Esophagus squamous epithelium (tissue), 5 donors: ENCODE results near the gene ATXN2. TPM values are rescaled to one million over a fixed set of nuclear protein-coding genes. Genes with fewer than 3 reads are reported as not detected.
A peak's percentile ranks its signal among the peaks of the same experiment; 100 is the strongest.

ENCODE experiments used
- DNase-seq: peaks from one replicate; lab custom pipeline; 2025; lab: John Stamatoyannopoulos, UW
- H3K27ac ChIP-seq, 4 donors: fragments of 200-600 bp; sonication (generic); one replicate each; pipeline ENCODE4 v1.5.1; 2016 to 2019; ENCODE audit warnings: mild to moderate bottlenecking in 1 of 4
- H3K27me3 ChIP-seq, 4 donors: fragments of 200-600 bp; sonication (generic); 1 replicate in 3 of 4; 2 replicates in 1 of 4; pipeline versions ENCODE4 v1.5.1 to v1.6.0; 2017 to 2021; ENCODE audit warnings: antibody characterized with exemption in 1 of 4
- H3K36me3 ChIP-seq, 3 donors: fragments of 200-600 bp; sonication (generic); one replicate each; pipeline ENCODE4 v1.5.1; 2016 to 2019
- H3K4me1 ChIP-seq, 3 donors: fragments of 200-600 bp; sonication (generic); one replicate each; pipeline ENCODE4 v1.5.1; 2017 to 2019
- H3K4me3 ChIP-seq, 4 donors: fragments of 200-600 bp; sonication (generic); 1 replicate in 3 of 4; 2 replicates in 1 of 4; pipeline ENCODE4 v1.5.1; 2016 to 2019; ENCODE audit warnings: mild to moderate bottlenecking in 2 of 4, moderate library complexity in 1 of 4
- H3K9me3 ChIP-seq, 3 donors: fragments of 200-600 bp; sonication (generic); one replicate each; pipeline ENCODE4 v1.5.1; 2016 to 2019
- POLR2A ChIP-seq, 4 donors: fragments of 450-650 bp; IDR thresholded peaks; one replicate each; pipeline ENCODE4 v1.6.1; 2017; ENCODE audit warnings: antibody characterized with exemption in 4 of 4, mild to moderate bottlenecking in 4 of 4, moderate library complexity in 3 of 4
- WGBS, 2 donors: methylation state at CpG; one replicate each; pipeline ENCODE4 v1.1.5; 2018; 5-methylcytosine and 5-hydroxymethylcytosine counted together
- intact Hi-C: fragments of 100-400 bp; cut with DNase I; formaldehyde crosslinking; loops from one replicate; pipeline ENCODE4 v1.15.0; 2022
- total RNA-seq, 4 donors: library from RNA; depleted of rRNA; stranded (reverse); fragments of >200 nt; gene quantifications; one replicate each; pipeline ENCODE4 v1.1.0, GENCODE V29; 2016
- TF ChIP-seq, protein P1 (sequence below), 6 experiments: fragments of 450-650 bp in 4 of 6; fragments of 200-600 bp in 2 of 6; sonication (generic) in 2 of 6; IDR thresholded peaks; one replicate each; pipeline ENCODE4 v1.5.1; 2016 to 2019; ENCODE audit warnings: antibody characterized with exemption in 6 of 6, mild to moderate bottlenecking in 4 of 6, moderate library complexity in 4 of 6
- donor health status: DM: yes; HTN: yes; CAD: no.

ATXN2 gene
- total RNA-seq, 4 donors from 2014 or later = 11.4 to 36.2 (median 25.4) TPM

DNA sequence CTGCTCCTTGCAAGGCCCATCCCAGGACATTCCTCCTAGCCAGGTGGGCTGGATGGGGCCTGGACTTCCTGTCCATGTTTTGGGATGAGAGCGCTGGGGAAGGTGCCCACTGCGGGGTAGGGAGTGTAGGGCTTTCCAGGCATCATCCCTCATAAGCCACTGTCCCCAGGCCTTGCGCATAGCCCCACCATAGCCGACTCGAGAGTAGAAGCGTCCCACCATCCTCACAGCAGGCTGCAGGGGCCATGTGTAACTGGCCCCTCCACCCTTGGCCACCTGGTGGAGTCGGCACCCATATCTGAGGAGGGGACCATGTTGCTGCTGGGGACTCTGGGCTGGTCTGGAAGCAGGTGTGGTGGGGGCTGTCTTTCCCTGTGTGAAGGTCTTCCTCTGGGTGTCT is 162.8 kb downstream of the ATXN2 start:
- intact Hi-C loops = no loop called here
- no peak for TF ChIP-seq POLR2A (IDR thresholded peaks at IDR 0.05)
- TF ChIP-seq, protein P1, sequence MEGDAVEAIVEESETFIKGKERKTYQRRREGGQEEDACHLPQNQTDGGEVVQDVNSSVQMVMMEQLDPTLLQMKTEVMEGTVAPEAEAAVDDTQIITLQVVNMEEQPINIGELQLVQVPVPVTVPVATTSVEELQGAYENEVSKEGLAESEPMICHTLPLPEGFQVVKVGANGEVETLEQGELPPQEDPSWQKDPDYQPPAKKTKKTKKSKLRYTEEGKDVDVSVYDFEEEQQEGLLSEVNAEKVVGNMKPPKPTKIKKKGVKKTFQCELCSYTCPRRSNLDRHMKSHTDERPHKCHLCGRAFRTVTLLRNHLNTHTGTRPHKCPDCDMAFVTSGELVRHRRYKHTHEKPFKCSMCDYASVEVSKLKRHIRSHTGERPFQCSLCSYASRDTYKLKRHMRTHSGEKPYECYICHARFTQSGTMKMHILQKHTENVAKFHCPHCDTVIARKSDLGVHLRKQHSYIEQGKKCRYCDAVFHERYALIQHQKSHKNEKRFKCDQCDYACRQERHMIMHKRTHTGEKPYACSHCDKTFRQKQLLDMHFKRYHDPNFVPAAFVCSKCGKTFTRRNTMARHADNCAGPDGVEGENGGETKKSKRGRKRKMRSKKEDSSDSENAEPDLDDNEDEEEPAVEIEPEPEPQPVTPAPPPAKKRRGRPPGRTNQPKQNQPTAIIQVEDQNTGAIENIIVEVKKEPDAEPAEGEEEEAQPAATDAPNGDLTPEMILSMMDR (IDR thresholded peaks at IDR 0.05) = no peak
- no peak for DNase-seq
- Histone ChIP-seq H3K36me3 (no peaks in the 10 kb centered on the region), H3K27me3 (no peaks in the 10 kb centered on the region), H3K9me3 (no peaks in the 10 kb centered on the region), H3K4me1 (peaks cover 17 to 95% (median 44%) of the 10 kb centered on the region in 3 donors), H3K4me3 (no peak overlapping the region), H3K27ac (peak overlapping the region in 3 of 4 donors; percentile 32 to 85 (median 83))
- WGBS, 2 donors = 89 to 97% methylated on average over 5 to 6 of the region's 7 CpGs

DNA sequence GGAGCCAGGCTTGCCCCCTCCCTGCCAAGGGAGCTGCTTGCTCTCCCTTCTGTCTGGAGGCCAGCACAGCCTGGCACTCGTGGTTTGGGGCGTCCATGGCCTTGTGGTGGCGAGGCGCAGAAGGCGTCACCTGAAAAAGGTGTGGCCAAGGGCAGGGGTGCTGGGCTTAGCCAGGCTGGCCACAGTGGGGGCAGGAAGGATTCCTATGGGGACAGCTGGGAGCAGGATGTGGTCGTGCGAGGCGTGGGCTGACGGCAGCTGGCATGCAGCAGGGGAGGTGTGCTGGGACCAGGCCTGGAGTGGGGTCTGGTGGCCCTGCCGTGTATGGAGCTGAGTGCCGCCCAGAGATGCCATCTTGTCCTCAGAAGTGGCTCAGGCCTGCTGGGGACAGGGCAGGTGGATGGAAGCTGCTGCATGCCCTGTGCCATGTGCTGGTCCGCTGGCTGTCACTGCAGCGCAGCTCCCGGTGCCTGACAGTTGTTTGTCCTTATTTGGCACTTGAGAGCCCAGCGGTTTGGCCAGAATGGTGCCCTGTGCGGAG is 163.4 kb downstream of the ATXN2 start:
- TF ChIP-seq, protein P1 (IDR thresholded peaks at IDR 0.05) = no peak
- TF ChIP-seq POLR2A (IDR thresholded peaks at IDR 0.05) = no peak
- Histone ChIP-seq H3K4me3 (no peak overlapping the region), H3K9me3 (no peaks in the 10 kb centered on the region), H3K27me3 (peaks cover 0 to 4% (median 0%) of the 10 kb centered on the region in 4 donors), H3K27ac (peak overlapping the region in 3 of 4 donors; percentile 78 to 85 (median 83)), H3K36me3 (no peaks in the 10 kb centered on the region), H3K4me1 (peaks cover 21 to 99% (median 49%) of the 10 kb centered on the region in 3 donors)
- DNase-seq = no peak
- intact Hi-C loops = no loop called here
- 79% methylated on average over 12 of the region's 16 CpGs; no CpG with 5 or more reads in 1 of the 2 donors for WGBS, 2 donors

DNA sequence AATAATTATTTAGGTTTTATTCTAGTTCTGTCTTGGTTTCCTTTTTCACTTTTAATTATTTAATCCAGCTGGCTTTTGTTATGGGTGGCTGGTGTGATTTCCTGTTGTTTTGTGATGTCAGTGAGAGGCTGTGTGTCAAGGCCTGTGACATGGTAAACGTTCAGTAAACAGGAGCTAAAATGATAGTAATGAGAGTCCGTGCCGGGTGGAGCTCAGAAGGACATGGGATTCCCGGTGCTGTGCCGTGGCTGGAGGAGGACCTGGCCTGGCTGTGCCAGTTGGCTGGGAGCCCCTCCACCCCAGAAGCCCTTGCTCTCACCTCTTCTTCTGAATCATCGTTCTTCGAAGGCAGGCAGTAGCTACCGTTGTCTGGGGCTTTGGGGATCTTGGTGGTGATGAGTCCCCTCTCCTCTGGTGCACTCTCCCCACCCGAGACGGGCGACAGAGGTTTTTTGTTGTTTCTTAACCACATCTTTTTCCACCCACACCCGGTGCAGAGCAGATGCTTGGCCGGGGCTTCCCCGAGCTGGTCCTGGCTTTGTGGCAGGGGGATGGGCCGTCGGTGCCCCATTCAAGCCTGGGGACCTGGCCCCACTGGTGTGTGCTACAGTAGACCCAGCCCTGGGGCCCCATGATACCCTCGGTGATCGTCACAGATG is 164.3 kb downstream of the ATXN2 start:
- H3K27me3 ChIP-seq = peaks cover 0 to 14% (median 0%) of the 10 kb centered on the region in 4 donors
- 17 to 18% methylated on average over 8 to 17 of the region's 18 CpGs for WGBS, 2 donors
- H3K27ac ChIP-seq = peak overlapping the region; percentile 56 to 85 (median 80)
- H3K9me3 ChIP-seq = no peaks in the 10 kb centered on the region
- no peaks in the 10 kb centered on the region for H3K36me3 ChIP-seq
- intact Hi-C loops = no loop called here
- H3K4me3 ChIP-seq = peak overlapping the region in 2 of 4 donors; percentile 21 to 42
- no peak for DNase-seq
- peak in 1 of 4 donors; percentile 36 for TF ChIP-seq POLR2A (IDR thresholded peaks at IDR 0.05)
- TF ChIP-seq, protein P1 (IDR thresholded peaks at IDR 0.05) = no peak
- peaks cover 27 to 99% (median 51%) of the 10 kb centered on the region in 3 donors for H3K4me1 ChIP-seq

DNA sequence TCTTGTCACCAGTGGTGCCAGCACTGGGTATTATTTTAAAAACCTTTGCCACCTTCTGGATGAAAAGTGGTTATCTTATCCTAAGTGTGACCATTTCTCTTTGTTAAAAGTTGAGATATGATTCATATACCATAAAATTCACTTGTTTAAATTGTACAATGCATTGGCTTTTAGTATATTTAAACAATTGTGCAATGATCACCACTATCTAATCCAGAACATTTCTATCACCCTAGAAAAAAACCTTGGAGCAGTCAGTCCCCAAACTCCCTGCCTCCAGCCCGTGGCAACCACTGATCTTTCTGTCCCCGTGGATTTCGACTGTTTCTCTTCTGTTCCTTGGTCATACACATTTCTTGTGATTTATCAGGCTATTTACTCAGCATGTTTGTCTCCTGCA is 165.1 kb downstream of the ATXN2 start:
- WGBS, 2 donors = 37 to 53% methylated on average over 3 of the region's 3 CpGs
- Histone ChIP-seq H3K27ac (peak overlapping the region; percentile 56 to 85 (median 80)), H3K9me3 (no peaks in the 10 kb centered on the region), H3K27me3 (peaks cover 0 to 17% (median 0%) of the 10 kb centered on the region in 4 donors), H3K4me1 (peaks cover 27 to 99% (median 58%) of the 10 kb centered on the region in 3 donors), H3K36me3 (no peaks in the 10 kb centered on the region), H3K4me3 (peak overlapping the region in 2 of 4 donors; percentile 21 to 42)
- intact Hi-C loops = no loop called here
- DNase-seq = no peak
- TF ChIP-seq, protein P1 (IDR thresholded peaks at IDR 0.05) = no peak
- TF ChIP-seq POLR2A (IDR thresholded peaks at IDR 0.05) = no peak

DNA sequence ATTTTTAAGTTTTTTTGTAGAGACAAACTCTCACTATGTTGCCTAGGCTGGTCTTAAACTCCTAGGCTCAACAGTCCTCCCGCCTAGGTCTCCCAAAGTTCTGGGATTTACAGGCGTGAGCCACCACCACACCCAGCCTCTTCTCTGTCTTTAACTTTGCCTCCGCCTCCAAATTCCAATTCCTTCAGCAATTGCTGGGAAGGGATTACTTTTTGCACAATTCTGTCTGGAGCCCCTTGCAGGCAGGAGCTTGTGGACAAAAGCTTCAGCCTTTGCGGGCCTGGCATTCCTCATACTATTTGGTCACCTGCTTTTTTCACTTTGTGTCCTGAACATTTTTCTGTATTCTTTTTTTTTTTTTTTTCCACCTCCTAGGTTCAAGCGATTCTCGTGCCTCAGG is 167.3 kb downstream of the ATXN2 start:
- WGBS, 2 donors = 45 to 68% methylated on average over 6 of the region's 6 CpGs
- intact Hi-C loops = no loop called here
- no peaks in the 10 kb centered on the region for H3K9me3 ChIP-seq
- H3K4me1 ChIP-seq = peaks cover 31 to 96% (median 58%) of the 10 kb centered on the region in 3 donors
- TF ChIP-seq, protein P1 (IDR thresholded peaks at IDR 0.05) = no peak
- no peak for TF ChIP-seq POLR2A (IDR thresholded peaks at IDR 0.05)
- H3K27me3 ChIP-seq = peaks cover 0 to 17% (median 0%) of the 10 kb centered on the region in 4 donors
- DNase-seq = no peak
- H3K27ac ChIP-seq = peak overlapping the region in 2 of 4 donors; percentile 71 to 83
- H3K36me3 ChIP-seq = no peaks in the 10 kb centered on the region
- no peak overlapping the region for H3K4me3 ChIP-seq
